Measurements from ENCODE around the gene DRC3. TPM values are rescaled to one million over a fixed set of nuclear protein-coding genes. Genes with fewer than 3 reads are reported as not detected.
A peak's percentile ranks its signal among the peaks of the same experiment; 100 is the strongest.

The DRC3 gene
- polyA plus RNA-seq, 6 donors from 2014 or later = 0.19 to 1.4 (median 0.85) TPM; not detected in 2

GRCh38 chr17:17998934-17999333 lies 26.3 kb downstream of the DRC3 start:
- no peak overlapping the region for H3K27ac Mint-ChIP-seq
- no peaks in the 10 kb centered on the region for H3K9me3 Mint-ChIP-seq
- DNase-seq (no peak), ATAC-seq (ENCODE audit: low read depth in 2 of 2) (no peak)
- no peaks in the 10 kb centered on the region for H3K27me3 Mint-ChIP-seq
- H3K36me3 Mint-ChIP-seq = no peaks in the 10 kb centered on the region
- no peak overlapping the region for H3K4me3 Mint-ChIP-seq
- H3K4me1 Mint-ChIP-seq = peaks cover 6 to 10% (median 9%) of the 10 kb centered on the region in 3 donors

- Mint-ChIP-seq H3K9me3 (no peaks in the 10 kb centered on the region), H3K27me3 (no peaks in the 10 kb centered on the region), H3K4me1 (peaks cover 6 to 13% (median 10%) of the 10 kb centered on the region in 3 donors), H3K4me3 (no peak overlapping the region), H3K36me3 (no peaks in the 10 kb centered on the region), H3K27ac (no peak overlapping the region)
- no peak for ATAC-seq (ENCODE audit: low read depth in 2 of 2)
- DNase-seq = no peak
These were observed 26.8 kb downstream of the DRC3 start for GRCh38 chr17:17999364-18000029.

- ATAC-seq (ENCODE audit: low read depth in 2 of 2) = no peak
- Mint-ChIP-seq H3K27ac (peak overlapping the region in 1 of 6 donors; percentile 0), H3K27me3 (no peaks in the 10 kb centered on the region), H3K36me3 (no peaks in the 10 kb centered on the region), H3K4me1 (peaks cover 6 to 13% (median 10%) of the 10 kb centered on the region in 3 donors), H3K9me3 (no peaks in the 10 kb centered on the region), H3K4me3 (no peak overlapping the region)
- no peak for DNase-seq
These were observed 27.4 kb downstream of the DRC3 start for GRCh38 chr17:18000030-18000408.

GRCh38 chr17:18002171-18002570 lies 29.5 kb downstream of the DRC3 start:
- no peak overlapping the region for H3K4me3 Mint-ChIP-seq
- H3K36me3 Mint-ChIP-seq = peaks cover 5 to 9% of the 10 kb centered on the region in 2 donors
- DNase-seq (no peak), ATAC-seq (ENCODE audit: low read depth in 2 of 2) (no peak)
- H3K9me3 Mint-ChIP-seq = no peaks in the 10 kb centered on the region
- no peaks in the 10 kb centered on the region for H3K27me3 Mint-ChIP-seq
- H3K4me1 Mint-ChIP-seq = peaks cover 9 to 18% (median 10%) of the 10 kb centered on the region in 3 donors
- peak overlapping the region in 3 of 6 donors; percentile 1 to 86 (median 76) for H3K27ac Mint-ChIP-seq

- Mint-ChIP-seq H3K27me3 (no peaks in the 10 kb centered on the region), H3K4me3 (no peak overlapping the region), H3K4me1 (peaks cover 9 to 22% (median 10%) of the 10 kb centered on the region in 3 donors), H3K36me3 (peaks cover 5 to 18% of the 10 kb centered on the region in 2 donors), H3K9me3 (no peaks in the 10 kb centered on the region), H3K27ac (no peak overlapping the region)
- no peak for ATAC-seq (ENCODE audit: low read depth in 2 of 2)
- no peak for DNase-seq
These were observed 31.7 kb downstream of the DRC3 start for GRCh38 chr17:18004345-18004744.

GRCh38 chr17:18004884-18005305 lies 32.2 kb downstream of the DRC3 start:
- Mint-ChIP-seq H3K27ac (peak overlapping the region in 1 of 6 donors; percentile 29), H3K4me3 (peak overlapping the region in 1 of 8 donors; percentile 15), H3K27me3 (no peaks in the 10 kb centered on the region), H3K36me3 (peaks cover 5 to 18% of the 10 kb centered on the region in 2 donors), H3K9me3 (no peaks in the 10 kb centered on the region), H3K4me1 (peaks cover 9 to 20% (median 10%) of the 10 kb centered on the region in 3 donors)
- no peak for ATAC-seq (ENCODE audit: low read depth in 2 of 2)
- no peak for DNase-seq

GRCh38 chr17:18005496-18005895 lies 32.8 kb downstream of the DRC3 start:
- H3K4me3 Mint-ChIP-seq = no peak overlapping the region
- H3K27me3 Mint-ChIP-seq = no peaks in the 10 kb centered on the region
- ATAC-seq (ENCODE audit: low read depth in 2 of 2) (no peak), DNase-seq (no peak)
- peaks cover 5 to 18% of the 10 kb centered on the region in 2 donors for H3K36me3 Mint-ChIP-seq
- no peaks in the 10 kb centered on the region for H3K9me3 Mint-ChIP-seq
- H3K27ac Mint-ChIP-seq = peak overlapping the region in 1 of 6 donors; percentile 82
- H3K4me1 Mint-ChIP-seq = peaks cover 9 to 19% (median 10%) of the 10 kb centered on the region in 3 donors

- Mint-ChIP-seq H3K4me1 (peaks cover 9 to 19% (median 10%) of the 10 kb centered on the region in 3 donors), H3K4me3 (peak overlapping the region in 1 of 8 donors; percentile 4), H3K36me3 (peaks cover 5 to 18% of the 10 kb centered on the region in 2 donors), H3K27ac (peak overlapping the region in 1 of 6 donors; percentile 69), H3K27me3 (no peaks in the 10 kb centered on the region), H3K9me3 (no peaks in the 10 kb centered on the region)
- DNase-seq (no peak), ATAC-seq (ENCODE audit: low read depth in 2 of 2) (no peak)
These were observed 34.0 kb downstream of the DRC3 start for GRCh38 chr17:18006495-18007239.

- ATAC-seq (ENCODE audit: low read depth in 2 of 2) (no peak), DNase-seq (no peak)
- Mint-ChIP-seq H3K4me3 (no peak overlapping the region), H3K27me3 (no peaks in the 10 kb centered on the region), H3K4me1 (peaks cover 0 to 15% (median 3%) of the 10 kb centered on the region in 3 donors), H3K9me3 (no peaks in the 10 kb centered on the region), H3K27ac (peak overlapping the region in 2 of 6 donors; percentile 63 to 77), H3K36me3 (peaks cover 10 to 25% of the 10 kb centered on the region in 2 donors)
These were observed 36.0 kb downstream of the DRC3 start for GRCh38 chr17:18008496-18009268.

GRCh38 chr17:18009609-18010420 lies 37.2 kb downstream of the DRC3 start:
- no peak for ATAC-seq (ENCODE audit: low read depth in 2 of 2)
- DNase-seq = no peak
- no peak overlapping the region for H3K27ac Mint-ChIP-seq
- no peak overlapping the region for H3K4me3 Mint-ChIP-seq
- peaks cover 0 to 10% (median 3%) of the 10 kb centered on the region in 3 donors for H3K4me1 Mint-ChIP-seq
- H3K9me3 Mint-ChIP-seq = no peaks in the 10 kb centered on the region
- peaks cover 10 to 26% of the 10 kb centered on the region in 2 donors for H3K36me3 Mint-ChIP-seq
- no peaks in the 10 kb centered on the region for H3K27me3 Mint-ChIP-seq

GRCh38 chr17:18011286-18011685 lies 38.6 kb downstream of the DRC3 start:
- H3K27ac Mint-ChIP-seq = no peak overlapping the region
- ATAC-seq (ENCODE audit: low read depth in 2 of 2) (no peak), DNase-seq (no peak)
- H3K9me3 Mint-ChIP-seq = no peaks in the 10 kb centered on the region
- peaks cover 12 to 24% of the 10 kb centered on the region in 2 donors for H3K36me3 Mint-ChIP-seq
- no peak overlapping the region for H3K4me3 Mint-ChIP-seq
- peaks cover 0 to 9% (median 3%) of the 10 kb centered on the region in 3 donors for H3K4me1 Mint-ChIP-seq
- H3K27me3 Mint-ChIP-seq = no peaks in the 10 kb centered on the region

GRCh38 chr17:18014006-18014405 lies 41.3 kb downstream of the DRC3 start:
- Mint-ChIP-seq H3K9me3 (no peaks in the 10 kb centered on the region), H3K4me1 (peaks cover 0 to 4% (median 0%) of the 10 kb centered on the region in 3 donors), H3K36me3 (peaks cover 18% of the 10 kb centered on the region in 2 donors), H3K27me3 (no peaks in the 10 kb centered on the region), H3K27ac (no peak overlapping the region), H3K4me3 (no peak overlapping the region)
- ATAC-seq (ENCODE audit: low read depth in 2 of 2) (no peak), DNase-seq (no peak)

GRCh38 chr17:18015593-18015992 lies 42.9 kb downstream of the DRC3 start:
- ATAC-seq (ENCODE audit: low read depth in 2 of 2) = no peak
- Mint-ChIP-seq H3K36me3 (peaks cover 18% of the 10 kb centered on the region in 2 donors), H3K4me3 (no peak overlapping the region), H3K9me3 (no peaks in the 10 kb centered on the region), H3K27me3 (no peaks in the 10 kb centered on the region), H3K27ac (no peak overlapping the region), H3K4me1 (peaks cover 0 to 4% (median 0%) of the 10 kb centered on the region in 3 donors)
- no peak for DNase-seq

All from naive B cell (primary cell).